ENCODE data around the gene FUBP1. TPM values are rescaled to one million over a fixed set of nuclear protein-coding genes. Genes with fewer than 3 reads are reported as not detected.
"Not testable (repeated sequence)": the region's sequence is repeated elsewhere in the genome, so short reads cannot be mapped to it uniquely, and the experiment has no call there.

FUBP1 gene
- total and polyA plus RNA-seq, 4 experiments from 2014 or later = 31.5 to 270 (median 152) TPM

DNA sequence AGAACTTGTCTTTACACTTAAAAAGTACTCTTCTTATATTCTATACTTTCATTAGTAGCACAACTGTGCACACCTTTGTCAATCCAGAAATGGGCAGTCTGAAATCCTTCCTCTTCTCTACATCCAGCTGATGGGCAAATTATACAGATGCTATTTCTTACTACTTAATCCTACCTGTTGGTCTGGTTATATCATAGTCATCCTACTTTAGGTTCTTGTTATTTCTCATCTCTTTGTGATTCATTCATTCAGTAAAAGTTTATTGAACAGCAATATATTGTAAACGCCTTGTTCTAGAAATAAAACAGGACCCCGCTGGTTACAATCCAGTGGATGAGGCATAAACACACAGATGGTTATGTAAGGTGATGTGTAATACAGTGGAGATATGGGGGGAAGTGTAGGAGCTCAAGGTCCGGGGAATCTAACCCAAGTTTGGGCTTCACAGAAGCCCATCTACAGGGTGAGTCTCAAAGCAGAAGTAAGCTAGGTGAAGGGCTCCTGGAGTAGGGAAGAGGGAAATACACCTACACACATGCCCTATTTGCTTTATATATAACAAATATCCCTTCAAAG, 11.8 kb upstream of the FUBP1 start:
- Mint-ChIP-seq H3K4me3 (no peak overlapping the region), H3K27ac (no peak overlapping the region), H3K9me3 (no peaks in the 10 kb centered on the region), H3K27me3 (no peaks in the 10 kb centered on the region), H3K4me1 (peaks cover 7 to 20% (median 16%) of the 10 kb centered on the region in 4 donors), H3K36me3 (peaks cover 7 to 8% of the 10 kb centered on the region in 2 donors)
- no peak for DNase-seq
- H3K9me3 ChIP-seq (ENCODE audit: control insufficient read depth in 1 of 2, low read length in 2 of 2) = no peaks in the 10 kb centered on the region
- ChIA-PET CTCF (ENCODE audit: partially characterized antibody) (interaction anchor here (0.9 to 1.7 kb wide), 2 partner anchors 10 to 11 kb away, joined by 4 to 9 read pairs; no protein-coding TSS in a partner anchor), POLR2A (ENCODE audit: partially characterized antibody) (interaction anchor here (0.7 to 1.1 kb wide), 3 partner anchors 10 to 48 kb away, joined by 3 read pairs; partner anchors contain the start of gene FUBP1)
- H3K4me3 ChIP-seq (ENCODE audit: low read length in 2 of 2) = no peak overlapping the region
- H3K36me3 ChIP-seq (ENCODE audit: insufficient read depth, low read length) = peaks cover 5% of the 10 kb centered on the region
- intact Hi-C loops (cut with micrococcal nuclease) = no loop called here
- H3K27me3 ChIP-seq (ENCODE audit: insufficient read depth, low read length) = no peaks in the 10 kb centered on the region
- no peak overlapping the region for H3K27ac ChIP-seq (ENCODE audit: low read depth, low read length)
- H3K4me1 ChIP-seq (ENCODE audit: insufficient read depth, low read length) = no peaks in the 10 kb centered on the region

DNA sequence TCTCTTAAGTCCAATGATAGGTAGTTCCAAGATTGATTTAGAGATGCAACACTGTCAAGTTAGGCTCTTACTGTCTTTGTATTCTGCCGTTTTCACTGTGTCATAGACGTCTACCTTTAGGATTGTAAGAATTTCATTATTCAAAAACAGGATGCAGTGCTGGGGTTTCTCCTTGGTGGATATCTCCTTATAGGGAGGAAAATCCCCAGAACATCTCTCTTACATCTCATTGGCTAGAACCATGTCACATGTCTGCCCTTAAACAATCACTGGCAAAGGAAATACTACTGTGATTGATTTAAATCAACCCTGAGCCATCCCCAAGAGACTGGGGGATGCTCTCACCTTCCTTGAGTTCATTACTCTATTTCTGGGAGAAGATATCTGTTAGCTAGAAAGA, 10.9 kb upstream of the FUBP1 start:
- Histone ChIP-seq H3K36me3 (ENCODE audit: insufficient read depth, low read length) (no peaks in the 10 kb centered on the region), H3K4me1 (ENCODE audit: insufficient read depth, low read length) (no peaks in the 10 kb centered on the region), H3K9me3 (ENCODE audit: control insufficient read depth in 1 of 2, low read length in 2 of 2) (no peaks in the 10 kb centered on the region), H3K27ac (ENCODE audit: low read depth, low read length) (no peak overlapping the region), H3K4me3 (ENCODE audit: low read length in 2 of 2) (no peak overlapping the region), H3K27me3 (ENCODE audit: insufficient read depth, low read length) (no peaks in the 10 kb centered on the region)
- H3K4me1 Mint-ChIP-seq = peaks cover 7 to 21% (median 17%) of the 10 kb centered on the region in 4 donors
- H3K9me3 Mint-ChIP-seq = no peaks in the 10 kb centered on the region
- no peak overlapping the region for H3K27ac Mint-ChIP-seq
- POLR2A ChIA-PET (ENCODE audit: partially characterized antibody) = interaction anchor here (2.0 kb wide), 1 partner anchor 14 kb away, joined by 6 read pairs; the partner anchor contains the start of gene DNAJB4
- intact Hi-C loops (cut with micrococcal nuclease) = no loop called here
- H3K4me3 Mint-ChIP-seq = no peak overlapping the region
- peaks cover 7 to 8% of the 10 kb centered on the region in 2 donors for H3K36me3 Mint-ChIP-seq
- no peaks in the 10 kb centered on the region for H3K27me3 Mint-ChIP-seq
- CTCF ChIA-PET (ENCODE audit: partially characterized antibody) = interaction anchor here (1.7 kb wide), 1 partner anchor 9 kb away, joined by 9 read pairs; no protein-coding TSS in a partner anchor
- no peak for DNase-seq

DNA sequence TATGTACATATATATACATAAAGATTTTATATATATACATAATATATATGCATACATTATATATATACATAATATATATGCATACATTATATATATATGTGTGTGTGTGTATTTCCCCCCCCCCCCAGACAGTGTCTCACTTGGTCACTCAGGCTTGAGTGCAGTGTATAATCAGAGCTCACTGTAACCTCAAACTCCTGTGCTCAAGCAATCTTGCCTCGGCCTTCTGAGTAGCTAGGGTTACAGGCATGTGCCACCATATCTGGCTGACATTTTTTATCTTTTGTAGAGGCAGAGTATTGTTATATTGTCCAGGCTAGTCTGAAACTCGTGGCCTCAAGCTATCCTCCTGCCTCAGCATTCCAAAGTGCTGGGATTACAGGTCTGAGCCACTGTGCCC, 9.0 kb upstream of the FUBP1 start:
- H3K27ac ChIP-seq (ENCODE audit: low read depth, low read length) = no peak overlapping the region
- H3K4me3 ChIP-seq (ENCODE audit: low read length in 2 of 2) = no peak overlapping the region
- CTCF ChIA-PET (ENCODE audit: partially characterized antibody) = no interaction called here
- H3K4me1 Mint-ChIP-seq = peaks cover 10 to 27% (median 21%) of the 10 kb centered on the region in 4 donors
- POLR2A ChIA-PET (ENCODE audit: partially characterized antibody) = interaction anchor here (2.0 kb wide), 1 partner anchor 16 kb away, joined by 6 read pairs; the partner anchor contains the start of gene DNAJB4
- H3K36me3 ChIP-seq (ENCODE audit: insufficient read depth, low read length) = no peaks in the 10 kb centered on the region
- no peaks in the 10 kb centered on the region for H3K27me3 Mint-ChIP-seq
- H3K27ac Mint-ChIP-seq = no peak overlapping the region
- H3K4me1 ChIP-seq (ENCODE audit: insufficient read depth, low read length) = no peaks in the 10 kb centered on the region
- H3K27me3 ChIP-seq (ENCODE audit: insufficient read depth, low read length) = no peaks in the 10 kb centered on the region
- intact Hi-C loops (cut with micrococcal nuclease) = no loop called here
- H3K9me3 ChIP-seq (ENCODE audit: control insufficient read depth in 1 of 2, low read length in 2 of 2) = no peaks in the 10 kb centered on the region
- no peak for DNase-seq
- H3K4me3 Mint-ChIP-seq = no peak overlapping the region
- no peaks in the 10 kb centered on the region for H3K9me3 Mint-ChIP-seq
- H3K36me3 Mint-ChIP-seq = peaks cover under 1 to 7% of the 10 kb centered on the region in 2 donors

DNA sequence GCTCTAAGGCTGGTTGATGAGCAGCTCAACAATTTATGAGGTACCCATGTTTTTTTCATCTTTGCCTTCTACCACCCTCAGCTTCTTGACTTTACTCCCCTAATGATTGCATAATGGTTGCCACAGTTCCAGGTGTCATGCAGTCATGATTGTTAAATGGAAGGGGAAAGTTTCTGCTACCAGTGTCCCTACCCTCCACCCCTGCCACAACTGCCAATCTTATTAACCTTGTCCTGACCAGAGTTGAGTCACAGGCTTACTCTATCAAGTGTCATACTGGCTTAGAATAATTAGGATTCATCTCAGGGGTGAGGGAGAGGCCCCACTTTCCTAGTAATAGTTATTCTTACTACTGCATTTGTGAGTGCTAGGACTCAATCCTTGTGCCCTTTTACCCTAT, 7.9 kb upstream of the FUBP1 start:
- Histone ChIP-seq H3K4me1 (ENCODE audit: insufficient read depth, low read length) (no peaks in the 10 kb centered on the region), H3K36me3 (ENCODE audit: insufficient read depth, low read length) (no peaks in the 10 kb centered on the region), H3K4me3 (ENCODE audit: low read length in 2 of 2) (no peak overlapping the region), H3K27me3 (ENCODE audit: insufficient read depth, low read length) (no peaks in the 10 kb centered on the region), H3K27ac (ENCODE audit: low read depth, low read length) (no peak overlapping the region), H3K9me3 (ENCODE audit: control insufficient read depth in 1 of 2, low read length in 2 of 2) (no peaks in the 10 kb centered on the region)
- H3K9me3 Mint-ChIP-seq = no peaks in the 10 kb centered on the region
- DNase-seq = no peak
- ChIA-PET CTCF (ENCODE audit: partially characterized antibody) (no interaction called here), POLR2A (ENCODE audit: partially characterized antibody) (no interaction called here)
- no peak overlapping the region for H3K4me3 Mint-ChIP-seq
- no peak overlapping the region for H3K27ac Mint-ChIP-seq
- H3K36me3 Mint-ChIP-seq = peaks cover 0 to 7% of the 10 kb centered on the region in 2 donors
- intact Hi-C loops (cut with micrococcal nuclease) = no loop called here
- H3K27me3 Mint-ChIP-seq = no peaks in the 10 kb centered on the region
- H3K4me1 Mint-ChIP-seq = peaks cover 10 to 27% (median 21%) of the 10 kb centered on the region in 4 donors

DNA sequence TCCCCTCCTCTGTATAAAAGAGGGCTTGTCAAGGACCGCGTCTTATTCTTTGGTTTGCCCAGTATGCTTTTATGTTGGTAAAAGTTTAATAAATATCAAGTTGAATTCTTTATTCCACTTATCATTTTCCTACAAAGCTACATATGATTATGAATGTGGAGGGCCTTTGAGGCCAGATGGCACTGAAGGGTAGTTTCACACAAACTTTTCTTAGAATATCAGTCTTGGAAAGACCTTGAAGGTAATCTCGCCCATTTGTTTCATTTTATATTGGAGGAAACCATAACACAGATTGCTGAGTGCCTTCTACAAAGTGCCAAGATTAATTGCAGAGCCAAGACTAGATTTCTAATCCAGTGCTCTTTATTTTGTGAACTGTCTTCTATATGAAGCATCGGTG, 5.8 kb upstream of the FUBP1 start:
- intact Hi-C loops (cut with micrococcal nuclease) = no loop called here
- Mint-ChIP-seq H3K9me3 (no peaks in the 10 kb centered on the region), H3K4me1 (peaks cover 10 to 25% (median 21%) of the 10 kb centered on the region in 4 donors), H3K36me3 (peaks cover 0 to 4% of the 10 kb centered on the region in 2 donors), H3K27ac (peak overlapping the region in 2 of 7 donors; percentile 0 to 2), H3K27me3 (no peaks in the 10 kb centered on the region), H3K4me3 (no peak overlapping the region)
- H3K27ac ChIP-seq (ENCODE audit: low read depth, low read length) = no peak overlapping the region
- H3K36me3 ChIP-seq (ENCODE audit: insufficient read depth, low read length) = no peaks in the 10 kb centered on the region
- CTCF ChIA-PET (ENCODE audit: partially characterized antibody) = interaction anchor here (2.6 kb wide), 1 partner anchor 10 kb away, joined by 6 read pairs; no protein-coding TSS in a partner anchor
- H3K4me1 ChIP-seq (ENCODE audit: insufficient read depth, low read length) = peaks cover 19% of the 10 kb centered on the region
- DNase-seq = no peak
- POLR2A ChIA-PET (ENCODE audit: partially characterized antibody) = no interaction called here
- H3K27me3 ChIP-seq (ENCODE audit: insufficient read depth, low read length) = no peaks in the 10 kb centered on the region
- no peaks in the 10 kb centered on the region for H3K9me3 ChIP-seq (ENCODE audit: control insufficient read depth in 1 of 2, low read length in 2 of 2)
- H3K4me3 ChIP-seq (ENCODE audit: low read length in 2 of 2) = no peak overlapping the region

DNA sequence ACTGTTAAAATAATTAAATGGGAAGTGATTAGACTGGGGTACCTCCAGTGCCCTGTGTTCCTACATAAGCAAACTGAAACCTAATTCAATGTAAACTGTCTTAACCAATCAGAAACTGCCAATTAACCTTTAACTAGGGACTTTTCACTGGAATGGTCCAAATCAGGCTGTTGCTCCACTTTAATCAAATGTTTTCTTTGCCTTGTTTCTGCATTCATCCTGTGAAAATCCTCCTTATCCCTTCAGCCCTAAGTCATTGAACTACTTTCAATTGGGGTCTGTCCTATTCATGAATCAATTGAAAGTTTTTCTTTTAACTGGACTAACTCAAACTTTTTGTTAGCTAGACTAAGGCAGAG, 5.1 kb upstream of the FUBP1 start:
- H3K27me3 Mint-ChIP-seq = no peaks in the 10 kb centered on the region
- no peaks in the 10 kb centered on the region for H3K36me3 ChIP-seq (ENCODE audit: insufficient read depth, low read length)
- H3K4me3 Mint-ChIP-seq = no peak overlapping the region
- peaks cover 0 to 4% of the 10 kb centered on the region in 2 donors for H3K36me3 Mint-ChIP-seq
- POLR2A ChIA-PET (ENCODE audit: partially characterized antibody) = interaction anchor here (0.8 kb wide), 1 partner anchor 21 kb away, joined by 4 read pairs; the partner anchor contains the start of gene DNAJB4
- peak overlapping the region in 1 of 7 donors; percentile 14 for H3K27ac Mint-ChIP-seq
- peaks cover 19% of the 10 kb centered on the region for H3K4me1 ChIP-seq (ENCODE audit: insufficient read depth, low read length)
- H3K4me3 ChIP-seq (ENCODE audit: low read length in 2 of 2) = no peak overlapping the region
- no peak for DNase-seq
- intact Hi-C loops (cut with micrococcal nuclease) = no loop called here
- no peaks in the 10 kb centered on the region for H3K9me3 ChIP-seq (ENCODE audit: control insufficient read depth in 1 of 2, low read length in 2 of 2)
- no peaks in the 10 kb centered on the region for H3K9me3 Mint-ChIP-seq
- peaks cover 8 to 24% (median 19%) of the 10 kb centered on the region in 4 donors for H3K4me1 Mint-ChIP-seq
- no peak overlapping the region for H3K27ac ChIP-seq (ENCODE audit: low read depth, low read length)
- no peaks in the 10 kb centered on the region for H3K27me3 ChIP-seq (ENCODE audit: insufficient read depth, low read length)
- CTCF ChIA-PET (ENCODE audit: partially characterized antibody) = interaction anchor here (2.6 kb wide), 1 partner anchor 11 kb away, joined by 6 read pairs; no protein-coding TSS in a partner anchor

DNA sequence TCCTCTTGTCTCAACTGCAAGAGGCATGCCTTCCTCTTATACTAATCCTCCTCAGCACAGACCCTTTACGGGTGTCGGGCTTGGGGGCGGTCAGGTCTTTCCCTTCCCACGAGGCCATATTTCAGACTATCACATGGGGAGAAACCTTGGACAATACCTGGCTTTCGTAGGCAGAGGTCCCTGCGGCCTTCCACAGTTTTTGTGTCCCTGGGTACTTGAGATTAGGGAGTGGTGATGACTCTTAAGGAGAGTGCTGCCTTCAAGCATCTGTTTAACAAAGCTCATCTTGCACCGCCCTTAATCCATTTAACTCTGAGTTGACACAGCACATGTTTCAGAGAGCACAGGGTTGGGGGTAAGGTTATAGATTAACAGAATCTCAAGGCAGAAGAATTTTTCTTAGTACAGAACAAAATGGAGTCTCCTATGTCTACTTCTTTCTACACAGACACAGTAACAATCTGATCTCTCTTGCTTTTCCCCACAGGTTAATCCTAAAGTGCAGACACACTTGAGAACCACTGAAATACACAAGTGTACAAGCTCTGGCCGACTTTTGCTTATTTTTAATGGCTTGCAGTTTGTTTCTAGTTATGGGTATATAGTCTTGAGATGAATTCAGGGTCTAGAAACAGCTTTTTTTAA, 4.6 kb upstream of the FUBP1 start:
- Mint-ChIP-seq H3K27ac (peak overlapping the region in 1 of 7 donors; percentile 14), H3K4me1 (peaks cover 8 to 22% (median 18%) of the 10 kb centered on the region in 4 donors)
- H3K27me3 Mint-ChIP-seq; intact Hi-C loops (cut with micrococcal nuclease); H3K27me3 ChIP-seq (ENCODE audit: insufficient read depth, low read length); H3K36me3 ChIP-seq (ENCODE audit: insufficient read depth, low read length); H3K9me3 Mint-ChIP-seq; H3K36me3 Mint-ChIP-seq; H3K9me3 ChIP-seq (ENCODE audit: control insufficient read depth in 1 of 2, low read length in 2 of 2); H3K4me3 Mint-ChIP-seq; H3K4me3 ChIP-seq (ENCODE audit: low read length in 2 of 2); H3K27ac ChIP-seq (ENCODE audit: low read depth, low read length); DNase-seq: not testable (repeated sequence)
- peaks cover 19% of the 10 kb centered on the region for H3K4me1 ChIP-seq (ENCODE audit: insufficient read depth, low read length)
- ChIA-PET CTCF (ENCODE audit: partially characterized antibody) (interaction anchor here (2.6 kb wide), 1 partner anchor 11 kb away, joined by 6 read pairs; no protein-coding TSS in a partner anchor), POLR2A (ENCODE audit: partially characterized antibody) (interaction anchor here (0.8 to 8.5 kb wide), 2 partner anchors 21 kb away, joined by 4 to 247 read pairs; partner anchors contain the start of gene DNAJB4)

All from CD4-positive, alpha-beta memory T cell (primary cell).